HUES6 (cell line): ENCODE results near the gene RTP1.

Source experiments
- H3K27ac ChIP-seq: 2 replicates; pipeline ENCODE4 v1.7.0; 2013; ENCODE audit warnings: low read depth, mild to moderate bottlenecking, low read length, inconsistent platforms
- H3K27me3 ChIP-seq: 2 replicates; pipeline ENCODE4 v1.6.1; 2013; ENCODE audit warnings: low read length; ENCODE audit not compliant: control insufficient read depth, insufficient read depth
- H3K36me3 ChIP-seq: 2 replicates; pipeline ENCODE4 v1.6.1; 2013; ENCODE audit warnings: low read length; ENCODE audit not compliant: control insufficient read depth, insufficient read depth
- H3K4me1 ChIP-seq: 2 replicates; pipeline ENCODE4 v1.6.1; 2013; ENCODE audit warnings: low read length; ENCODE audit not compliant: control insufficient read depth, insufficient read depth
- H3K4me3 ChIP-seq: 2 replicates; pipeline ENCODE4 v1.5.1; 2013; ENCODE audit warnings: low read depth, low read length
- H3K9ac ChIP-seq: one replicate; pipeline ENCODE4 v1.6.1; 2013; ENCODE audit warnings: mild to moderate bottlenecking, low read length
- H3K9me3 ChIP-seq: 2 replicates; pipeline ENCODE4 v1.6.1; 2013; ENCODE audit warnings: low read depth, low read length; ENCODE audit not compliant: control insufficient read depth, insufficient read depth

The RTP1 gene

GRCh38 chr3:187242435-187242834, 45.1 kb downstream of the RTP1 start:
- no peak overlapping the region for H3K4me3 ChIP-seq

GRCh38 chr3:187242900-187243299, 45.6 kb downstream of the RTP1 start:
- H3K4me1 ChIP-seq: no peaks in the 10 kb centered on the region

More at GRCh38 chr3:187242435-187242834, 45.1 kb downstream of the RTP1 start:
- no peak overlapping the region for H3K27ac ChIP-seq
- peaks cover 10% of the 10 kb centered on the region for H3K9me3 ChIP-seq
- no peak overlapping the region for H3K9ac ChIP-seq
- H3K4me1 ChIP-seq: no peaks in the 10 kb centered on the region
- H3K27me3 ChIP-seq: no peaks in the 10 kb centered on the region
- H3K36me3 ChIP-seq: no peaks in the 10 kb centered on the region

GRCh38 chr3:187243933-187244524, 46.7 kb downstream of the RTP1 start:
- H3K27ac ChIP-seq: no peak overlapping the region

More at GRCh38 chr3:187242900-187243299, 45.6 kb downstream of the RTP1 start:
- Histone ChIP-seq H3K4me3 (no peak overlapping the region), H3K9me3 (peaks cover 10% of the 10 kb centered on the region), H3K27me3 (no peaks in the 10 kb centered on the region), H3K36me3 (no peaks in the 10 kb centered on the region), H3K27ac (no peak overlapping the region), H3K9ac (no peak overlapping the region)

GRCh38 chr3:187247398-187247797, 50.1 kb downstream of the RTP1 start:
- Histone ChIP-seq H3K9me3 (0 out of 2 replicates have a peak, but pooled peaks cover 2% of the 10 kb centered on the region), H3K4me3 (no peak overlapping the region), H3K36me3 (no peaks in the 10 kb centered on the region), H3K27me3 (no peaks in the 10 kb centered on the region), H3K27ac (no peak overlapping the region), H3K4me1 (peaks cover 10% of the 10 kb centered on the region), H3K9ac (no peak overlapping the region)

More at GRCh38 chr3:187243933-187244524, 46.7 kb downstream of the RTP1 start:
- Histone ChIP-seq H3K9me3 (peaks cover 10% of the 10 kb centered on the region), H3K4me1 (no peaks in the 10 kb centered on the region), H3K4me3 (no peak overlapping the region), H3K27me3 (no peaks in the 10 kb centered on the region), H3K36me3 (no peaks in the 10 kb centered on the region), H3K9ac (no peak overlapping the region)
